ENCODE results near the gene TTC4.

DNA sequence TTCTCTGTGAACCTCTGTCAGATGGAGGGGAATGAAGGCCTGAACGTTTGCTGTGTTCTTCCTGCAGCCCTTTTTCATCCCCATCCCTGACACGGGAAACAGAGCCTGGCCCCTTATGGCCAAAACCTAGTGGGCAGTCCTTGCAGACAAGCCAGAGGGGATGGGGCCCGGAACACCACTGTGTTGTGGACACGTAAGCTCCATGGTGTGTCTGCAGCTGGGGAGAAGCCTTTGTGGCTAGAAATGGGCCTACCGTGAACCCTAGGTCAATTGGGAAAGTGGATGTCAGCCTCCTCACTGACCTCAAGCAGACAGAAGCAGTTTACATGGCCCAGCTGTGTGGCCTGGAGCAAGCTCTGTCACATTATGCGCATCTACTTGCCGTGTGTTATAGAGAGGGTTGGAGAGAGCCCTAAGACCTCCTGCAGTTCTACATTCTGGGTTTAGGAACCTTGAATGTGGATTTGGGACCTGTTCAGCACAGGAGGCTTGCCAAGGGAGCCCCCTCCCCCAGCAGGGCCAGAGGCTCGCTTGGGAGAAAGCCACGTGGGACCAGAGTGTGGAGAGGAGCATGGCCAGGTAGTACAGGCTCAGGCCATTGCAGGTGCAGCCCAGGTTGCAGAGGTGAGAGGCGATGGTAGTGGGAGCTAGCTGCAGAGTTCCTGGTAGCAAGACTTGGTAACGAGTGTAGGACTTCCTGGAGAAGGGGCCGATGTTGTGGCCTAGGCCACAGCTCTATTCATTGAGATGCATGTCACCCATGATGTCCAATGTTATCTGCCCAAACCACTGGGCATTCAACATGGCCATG, 28.0 kb downstream of the TTC4 start:
- no peak for TF ChIP-seq EZH2 (IDR thresholded peaks at IDR 0.05; ENCODE audit: insufficient read depth, low read length)
- TF ChIP-seq, protein P1, sequence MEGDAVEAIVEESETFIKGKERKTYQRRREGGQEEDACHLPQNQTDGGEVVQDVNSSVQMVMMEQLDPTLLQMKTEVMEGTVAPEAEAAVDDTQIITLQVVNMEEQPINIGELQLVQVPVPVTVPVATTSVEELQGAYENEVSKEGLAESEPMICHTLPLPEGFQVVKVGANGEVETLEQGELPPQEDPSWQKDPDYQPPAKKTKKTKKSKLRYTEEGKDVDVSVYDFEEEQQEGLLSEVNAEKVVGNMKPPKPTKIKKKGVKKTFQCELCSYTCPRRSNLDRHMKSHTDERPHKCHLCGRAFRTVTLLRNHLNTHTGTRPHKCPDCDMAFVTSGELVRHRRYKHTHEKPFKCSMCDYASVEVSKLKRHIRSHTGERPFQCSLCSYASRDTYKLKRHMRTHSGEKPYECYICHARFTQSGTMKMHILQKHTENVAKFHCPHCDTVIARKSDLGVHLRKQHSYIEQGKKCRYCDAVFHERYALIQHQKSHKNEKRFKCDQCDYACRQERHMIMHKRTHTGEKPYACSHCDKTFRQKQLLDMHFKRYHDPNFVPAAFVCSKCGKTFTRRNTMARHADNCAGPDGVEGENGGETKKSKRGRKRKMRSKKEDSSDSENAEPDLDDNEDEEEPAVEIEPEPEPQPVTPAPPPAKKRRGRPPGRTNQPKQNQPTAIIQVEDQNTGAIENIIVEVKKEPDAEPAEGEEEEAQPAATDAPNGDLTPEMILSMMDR (IDR thresholded peaks at IDR 0.05; ENCODE audit: insufficient read depth, low read depth, low read length): no peak
